Measurements from ENCODE around the gene ANKS1A. TPM values are rescaled to one million over a fixed set of nuclear protein-coding genes. Genes with fewer than 3 reads are reported as not detected.

Gene ANKS1A
- total RNA-seq, 2 experiments from 2014 or later: 7.4 to 9.1 TPM

GRCh38 chr6:35027807-35028206 is 138.8 kb downstream of the ANKS1A start:
- Mint-ChIP-seq H3K36me3 (ENCODE audit: low read depth) (no peaks in the 10 kb centered on the region), H3K4me3 (no peak overlapping the region), H3K27me3 (no peaks in the 10 kb centered on the region), H3K27ac (no peak overlapping the region), H3K4me1 (no peaks in the 10 kb centered on the region), H3K9me3 (ENCODE audit: low read depth) (no peaks in the 10 kb centered on the region)
- DNase-seq (no peak), ATAC-seq (no peak)
- POLR2A ChIA-PET: no interaction called here
- intact Hi-C loops (cut with DNase I, micrococcal nuclease): no loop called here
- CTCF ChIA-PET: interaction anchor here (0.5 to 1.7 kb wide), 4 partner anchors 8 to 41 kb away, joined by 3 read pairs; no protein-coding TSS in a partner anchor

DNA sequence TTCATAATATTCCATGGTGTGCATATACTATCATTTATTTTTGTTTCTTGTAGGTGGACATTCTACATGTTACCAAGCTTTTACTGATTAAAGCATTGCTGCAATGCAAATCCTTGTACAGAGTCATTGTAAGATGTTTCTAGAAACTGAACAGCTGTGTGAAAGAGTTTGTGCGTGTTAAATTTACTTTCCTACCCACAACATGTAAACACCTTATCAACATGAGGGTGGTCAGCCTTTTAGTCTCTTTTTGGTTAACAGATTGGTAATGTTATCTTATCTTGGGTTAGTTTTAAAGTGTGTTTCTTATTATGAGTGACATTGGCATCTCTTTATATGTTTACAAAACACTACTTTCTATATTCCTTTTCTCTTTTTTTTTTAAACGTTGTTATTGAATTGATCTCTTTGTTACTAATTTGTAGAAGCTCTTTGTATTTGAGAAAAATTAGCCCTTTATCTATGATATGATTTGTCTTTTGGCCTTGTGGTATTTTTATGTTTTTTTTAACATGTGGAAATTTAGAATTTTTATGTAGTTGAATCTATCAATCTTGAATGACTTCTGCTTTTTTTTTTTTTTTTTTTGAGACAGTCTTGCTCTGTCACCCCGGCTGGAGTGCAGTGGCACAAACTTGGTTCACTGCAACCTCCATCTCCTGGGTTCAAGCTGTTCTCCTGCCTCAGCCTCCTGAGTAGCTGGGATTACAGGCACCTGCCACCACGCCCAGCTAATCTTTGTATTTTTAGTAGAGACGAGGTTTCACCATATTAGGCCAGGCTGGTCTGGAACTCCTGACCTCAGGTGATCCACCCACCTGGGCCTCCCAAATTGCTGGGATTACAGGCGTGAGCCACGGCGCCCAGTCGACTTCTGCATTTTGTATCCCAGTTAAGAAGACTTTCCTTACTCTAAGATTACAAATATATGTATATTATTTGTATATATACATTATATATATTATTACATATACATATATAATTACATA is 140.0 kb downstream of the ANKS1A start:
- Mint-ChIP-seq H3K9me3 (ENCODE audit: low read depth) (no peaks in the 10 kb centered on the region), H3K4me3 (no peak overlapping the region), H3K27me3 (no peaks in the 10 kb centered on the region), H3K27ac (no peak overlapping the region), H3K4me1 (no peaks in the 10 kb centered on the region), H3K36me3 (ENCODE audit: low read depth) (no peaks in the 10 kb centered on the region)
- intact Hi-C loops (cut with DNase I, micrococcal nuclease): no loop called here
- ChIA-PET POLR2A (interaction anchor here (0.6 kb wide), 1 partner anchor 168 kb away, joined by 3 read pairs; no protein-coding TSS in a partner anchor), CTCF (interaction anchor here (0.9 to 1.3 kb wide), 2 partner anchors 9 to 12 kb away, joined by 3 read pairs; no protein-coding TSS in a partner anchor)
- ATAC-seq: no peak
- no peak for DNase-seq

GRCh38 chr6:35030099-35030498 is 141.0 kb downstream of the ANKS1A start:
- POLR2A ChIA-PET: interaction anchor here (0.6 kb wide), 1 partner anchor 169 kb away, joined by 3 read pairs; no protein-coding TSS in a partner anchor
- Mint-ChIP-seq H3K27me3 (no peaks in the 10 kb centered on the region), H3K27ac (no peak overlapping the region), H3K36me3 (ENCODE audit: low read depth) (no peaks in the 10 kb centered on the region), H3K9me3 (ENCODE audit: low read depth) (no peaks in the 10 kb centered on the region), H3K4me3 (no peak overlapping the region), H3K4me1 (no peaks in the 10 kb centered on the region)
- intact Hi-C loops (cut with DNase I, micrococcal nuclease): no loop called here
- CTCF ChIA-PET: interaction anchor here (0.5 to 0.9 kb wide), 4 partner anchors 11 to 387 kb away, joined by 3 to 4 read pairs (median 3); no protein-coding TSS in a partner anchor
- DNase-seq (no peak), ATAC-seq (no peak)

GRCh38 chr6:35031611-35032529 is 142.8 kb downstream of the ANKS1A start:
- no peaks in the 10 kb centered on the region for H3K4me1 Mint-ChIP-seq

GRCh38 chr6:35033683-35034082 is 144.6 kb downstream of the ANKS1A start:
- intact Hi-C loops (cut with DNase I, micrococcal nuclease): no loop called here
- POLR2A ChIA-PET: no interaction called here

More at GRCh38 chr6:35031611-35032529, 142.8 kb downstream of the ANKS1A start:
- Mint-ChIP-seq H3K9me3 (ENCODE audit: low read depth) (no peaks in the 10 kb centered on the region), H3K36me3 (ENCODE audit: low read depth) (no peaks in the 10 kb centered on the region), H3K27ac (no peak overlapping the region), H3K4me3 (no peak overlapping the region), H3K27me3 (no peaks in the 10 kb centered on the region)
- DNase-seq (no peak), ATAC-seq (no peak)
- ChIA-PET POLR2A (interaction anchor here (0.5 kb wide), 1 partner anchor 1714 kb away, joined by 6 read pairs; the partner anchor contains the start of gene ZBTB22), CTCF (interaction anchor here (1.4 kb wide), 1 partner anchor 20 kb away, joined by 5 read pairs; no protein-coding TSS in a partner anchor)
- intact Hi-C loops (cut with DNase I, micrococcal nuclease): no loop called here

GRCh38 chr6:35034411-35035191 is 145.5 kb downstream of the ANKS1A start:
- ChIA-PET POLR2A (no interaction called here), CTCF (no interaction called here)
- no peak overlapping the region for H3K27ac Mint-ChIP-seq
- DNase-seq (no peak), ATAC-seq (no peak)
- no peaks in the 10 kb centered on the region for H3K4me1 Mint-ChIP-seq
- no peaks in the 10 kb centered on the region for H3K9me3 Mint-ChIP-seq (ENCODE audit: low read depth)
- H3K4me3 Mint-ChIP-seq: no peak overlapping the region
- peaks cover 1% of the 10 kb centered on the region for H3K36me3 Mint-ChIP-seq (ENCODE audit: low read depth)
- intact Hi-C loops (cut with DNase I, micrococcal nuclease): no loop called here
- no peaks in the 10 kb centered on the region for H3K27me3 Mint-ChIP-seq

More at GRCh38 chr6:35033683-35034082, 144.6 kb downstream of the ANKS1A start:
- peaks cover 1% of the 10 kb centered on the region for H3K36me3 Mint-ChIP-seq (ENCODE audit: low read depth)
- ATAC-seq (no peak), DNase-seq (no peak)
- no peak overlapping the region for H3K27ac Mint-ChIP-seq
- no peaks in the 10 kb centered on the region for H3K27me3 Mint-ChIP-seq
- H3K4me1 Mint-ChIP-seq: no peaks in the 10 kb centered on the region
- CTCF ChIA-PET: interaction anchor here (1.1 to 1.4 kb wide), 2 partner anchors 22 to 106 kb away, joined by 5 read pairs; no protein-coding TSS in a partner anchor
- no peak overlapping the region for H3K4me3 Mint-ChIP-seq
- no peaks in the 10 kb centered on the region for H3K9me3 Mint-ChIP-seq (ENCODE audit: low read depth)

- no peaks in the 10 kb centered on the region for H3K27me3 Mint-ChIP-seq
- POLR2A ChIA-PET: no interaction called here
Measured at GRCh38 chr6:35035481-35036030, 146.5 kb downstream of the ANKS1A start.

GRCh38 chr6:35036059-35036827 is 147.2 kb downstream of the ANKS1A start:
- Mint-ChIP-seq H3K9me3 (ENCODE audit: low read depth) (no peaks in the 10 kb centered on the region), H3K4me3 (no peak overlapping the region), H3K4me1 (no peaks in the 10 kb centered on the region), H3K27ac (no peak overlapping the region), H3K36me3 (ENCODE audit: low read depth) (peaks cover 3% of the 10 kb centered on the region), H3K27me3 (no peaks in the 10 kb centered on the region)
- ATAC-seq (no peak), DNase-seq (no peak)
- intact Hi-C loops (cut with DNase I, micrococcal nuclease): no loop called here
- POLR2A ChIA-PET: no interaction called here
- CTCF ChIA-PET: interaction anchor here (1.0 kb wide), 2 partner anchors 50 to 170 kb away, joined by 3 read pairs; no protein-coding TSS in a partner anchor

More at GRCh38 chr6:35035481-35036030, 146.5 kb downstream of the ANKS1A start:
- no peaks in the 10 kb centered on the region for H3K9me3 Mint-ChIP-seq (ENCODE audit: low read depth)
- DNase-seq (no peak), ATAC-seq (no peak)
- intact Hi-C loops (cut with DNase I, micrococcal nuclease): no loop called here
- no peak overlapping the region for H3K27ac Mint-ChIP-seq
- H3K36me3 Mint-ChIP-seq (ENCODE audit: low read depth): peaks cover 3% of the 10 kb centered on the region
- no peak overlapping the region for H3K4me3 Mint-ChIP-seq
- CTCF ChIA-PET: interaction anchor here (0.6 to 1.0 kb wide), 3 partner anchors 49 to 170 kb away, joined by 3 read pairs; no protein-coding TSS in a partner anchor
- H3K4me1 Mint-ChIP-seq: no peaks in the 10 kb centered on the region

GRCh38 chr6:35036828-35037663 is 148.0 kb downstream of the ANKS1A start:
- Mint-ChIP-seq H3K9me3 (ENCODE audit: low read depth) (no peaks in the 10 kb centered on the region), H3K27me3 (no peaks in the 10 kb centered on the region), H3K27ac (no peak overlapping the region), H3K4me3 (no peak overlapping the region), H3K4me1 (no peaks in the 10 kb centered on the region), H3K36me3 (ENCODE audit: low read depth) (peaks cover 3% of the 10 kb centered on the region)
- intact Hi-C loops (cut with DNase I, micrococcal nuclease): no loop called here
- no peak for ATAC-seq
- CTCF ChIA-PET: interaction anchor here (0.5 to 1.5 kb wide), 4 partner anchors 11 to 1307 kb away, joined by 3 to 6 read pairs (median 4); no protein-coding TSS in a partner anchor
- POLR2A ChIA-PET: no interaction called here
- DNase-seq: no peak

Measured in activated CD4-positive, alpha-beta T cell treated with anti-CD3 and anti-CD28 coated beads for 36 hours (primary cell).